Measurements from ENCODE around the gene MTCL1.

Gene MTCL1

GRCh38 chr18:8771930-8772329 is 66.6 kb downstream of the MTCL1 start:
- no peak for DNase-seq (ENCODE audit: low read depth, low spot score)

- no peak for DNase-seq (ENCODE audit: low read depth, low spot score)
Measured at GRCh38 chr18:8773980-8774379, 68.6 kb downstream of the MTCL1 start.

GRCh38 chr18:8776013-8776943 is 70.9 kb downstream of the MTCL1 start:
- DNase-seq (ENCODE audit: low read depth, low spot score), result no peak

GRCh38 chr18:8777846-8778245 is 72.5 kb downstream of the MTCL1 start:
- no peak for DNase-seq (ENCODE audit: low read depth, low spot score)

GRCh38 chr18:8778386-8778785 is 73.0 kb downstream of the MTCL1 start:
- DNase-seq (ENCODE audit: low read depth, low spot score), result no peak

GRCh38 chr18:8778824-8779223 is 73.5 kb downstream of the MTCL1 start:
- DNase-seq (ENCODE audit: low read depth, low spot score), result no peak

GRCh38 chr18:8779251-8779650 is 73.9 kb downstream of the MTCL1 start:
- no peak for DNase-seq (ENCODE audit: low read depth, low spot score)

- no peak for DNase-seq (ENCODE audit: low read depth, low spot score)
Measured at GRCh38 chr18:8780227-8780626, 74.9 kb downstream of the MTCL1 start.

GRCh38 chr18:8781671-8782070 is 76.3 kb downstream of the MTCL1 start:
- no peak for DNase-seq (ENCODE audit: low read depth, low spot score)

GRCh38 chr18:8783335-8783993 is 78.1 kb downstream of the MTCL1 start:
- no peak for DNase-seq (ENCODE audit: low read depth, low spot score)

GRCh38 chr18:8783994-8784530 is 78.7 kb downstream of the MTCL1 start:
- no peak for DNase-seq (ENCODE audit: low read depth, low spot score)

- no peak for DNase-seq (ENCODE audit: low read depth, low spot score)
Measured at GRCh38 chr18:8785261-8785660, 79.9 kb downstream of the MTCL1 start.

- DNase-seq (ENCODE audit: low read depth, low spot score), result no peak
Measured at GRCh38 chr18:8785855-8786482, 80.6 kb downstream of the MTCL1 start.

GRCh38 chr18:8786483-8787370 is 81.4 kb downstream of the MTCL1 start:
- DNase-seq (ENCODE audit: low read depth, low spot score), result no peak

GRCh38 chr18:8787371-8787670 is 82.0 kb downstream of the MTCL1 start:
- DNase-seq (ENCODE audit: low read depth, low spot score), result no peak

GRCh38 chr18:8787794-8788193 is 82.4 kb downstream of the MTCL1 start:
- no peak for DNase-seq (ENCODE audit: low read depth, low spot score)

GRCh38 chr18:8788503-8789429 is 83.4 kb downstream of the MTCL1 start:
- DNase-seq (ENCODE audit: low read depth, low spot score), result no peak

GRCh38 chr18:8791171-8791651 is 85.9 kb downstream of the MTCL1 start:
- no peak for DNase-seq (ENCODE audit: low read depth, low spot score)

GRCh38 chr18:8792688-8793316 is 87.4 kb downstream of the MTCL1 start:
- DNase-seq (ENCODE audit: low read depth, low spot score), result no peak
